HepG2 (cell line): ENCODE measurements around the gene HECTD2.
"Not testable (repeated sequence)": the region's sequence is repeated elsewhere in the genome, so short reads cannot be mapped to it uniquely, and the experiment has no call there.

Experiments
- CTCF ChIP-seq: sonication (generic); formaldehyde crosslinking; IDR thresholded peaks from 2 replicates; pipeline ENCODE4 v1.5.0; 2020; ENCODE audit warnings: mild to moderate bottlenecking, missing genetic modification reagents, moderate library complexity
- MAFF ChIP-seq: IDR thresholded peaks from 2 replicates; pipeline ENCODE4 v1.6.1; 2011; ENCODE audit warnings: low read depth, low read length, improper control_type of control experiment
- MED13 ChIP-seq: sonication (generic); formaldehyde crosslinking; IDR thresholded peaks from 2 replicates; pipeline ENCODE4 v1.5.0; 2020; ENCODE audit warnings: missing genetic modification reagents
- NFYB ChIP-seq: sonication (generic); formaldehyde crosslinking; IDR thresholded peaks from 2 replicates; pipeline ENCODE4 v1.4.0; 2020; ENCODE audit warnings: missing genetic modification reagents
- PCBP1 ChIP-seq: fragments of 200-400 bp; formaldehyde crosslinking; IDR thresholded peaks from 2 replicates; pipeline ENCODE4 v1.6.1; 2017; ENCODE audit warnings: mild to moderate bottlenecking, low read depth, low read length, borderline replicate concordance
- REST ChIP-seq, 2 experiments: IDR thresholded peaks; 2 replicates each; pipeline ENCODE4 v1.6.1; 2011 to 2012; ENCODE audit warnings: low read length in 2 of 2, borderline replicate concordance in 1 of 2, low read depth in 1 of 2, mild to moderate bottlenecking in 1 of 2, moderate library complexity in 1 of 2
- SIN3B ChIP-seq: fragments of 150-350 bp; IDR thresholded peaks from 2 replicates; pipeline ENCODE4 v1.6.1; 2014; ENCODE audit warnings: low read length
- WIZ ChIP-seq: sonication (generic); formaldehyde crosslinking; IDR thresholded peaks from 2 replicates; pipeline ENCODE4 v1.5.1; 2020; ENCODE audit warnings: mild to moderate bottlenecking, missing genetic modification reagents

- not testable (repeated sequence) for TF ChIP-seq SIN3B; CTCF; MED13 (CRISPR knock-in tag); PCBP1; REST (IDR thresholded peaks at IDR 0.05; ENCODE audit: borderline replicate concordance in 1 of 2, low read depth in 1 of 2, low read length in 2 of 2); MAFF; WIZ; NFYB
These were observed 19.7 kb upstream of the HECTD2 start for GRCh38 chr10:91390513-91390825.
